Ascending aorta (tissue), 2 donors: ENCODE results near the gene DDR2. TPM values are rescaled to one million over a fixed set of nuclear protein-coding genes. Genes with fewer than 3 reads are reported as not detected.

Experiments used
- DNase-seq, 2 donors: peaks; one replicate each; pipeline ENCODE4 v3.0.0-alpha.2; 2019; ENCODE audit warnings: low spot score in 2 of 2
- H3K27ac ChIP-seq, 2 donors: fragments of 200-600 bp; sonication (generic); one replicate each; pipeline ENCODE4 v1.5.1; 2016 to 2017; ENCODE audit warnings: mild to moderate bottlenecking in 1 of 2
- H3K27me3 ChIP-seq: fragments of 200-600 bp; sonication (generic); one replicate; pipeline ENCODE4 v1.5.1; 2017
- H3K36me3 ChIP-seq, 2 donors: fragments of 200-600 bp; sonication (generic); one replicate each; pipeline ENCODE4 v1.5.1; 2016
- H3K4me1 ChIP-seq, 2 donors: fragments of 200-600 bp; sonication (generic); one replicate each; pipeline ENCODE4 v1.5.1; 2016 to 2017; ENCODE audit warnings: mild to moderate bottlenecking in 1 of 2
- H3K4me3 ChIP-seq, 2 donors: fragments of 200-600 bp; sonication (generic); one replicate each; pipeline ENCODE4 v1.5.1; 2016 to 2017; ENCODE audit warnings: mild to moderate bottlenecking in 1 of 2
- H3K9me3 ChIP-seq, 2 donors: fragments of 200-600 bp; sonication (generic); one replicate each; pipeline ENCODE4 v1.5.1; 2016
- intact Hi-C: fragments of 100-400 bp; cut with DNase I; formaldehyde crosslinking; loops from one replicate; pipeline ENCODE4 v1.15.1; 2023
- total RNA-seq: library from RNA; depleted of rRNA; stranded (reverse); fragments of >200 nt; gene quantifications from one replicate; pipeline ENCODE4 v1.1.0, GENCODE V29; 2016
- TF ChIP-seq, protein P1 (sequence below), 3 experiments: fragments of 200-600 bp in 2 of 3; fragments of 450-650 bp in 1 of 3; sonication (generic) in 2 of 3; IDR thresholded peaks; one replicate each; pipeline ENCODE4 v1.5.1; 2016 to 2019; ENCODE audit warnings: antibody characterized with exemption in 3 of 3, mild to moderate bottlenecking in 1 of 3, moderate library complexity in 1 of 3

Gene DDR2
- total RNA-seq, 1 donor from 2014 or later = 77.9 TPM

DNA sequence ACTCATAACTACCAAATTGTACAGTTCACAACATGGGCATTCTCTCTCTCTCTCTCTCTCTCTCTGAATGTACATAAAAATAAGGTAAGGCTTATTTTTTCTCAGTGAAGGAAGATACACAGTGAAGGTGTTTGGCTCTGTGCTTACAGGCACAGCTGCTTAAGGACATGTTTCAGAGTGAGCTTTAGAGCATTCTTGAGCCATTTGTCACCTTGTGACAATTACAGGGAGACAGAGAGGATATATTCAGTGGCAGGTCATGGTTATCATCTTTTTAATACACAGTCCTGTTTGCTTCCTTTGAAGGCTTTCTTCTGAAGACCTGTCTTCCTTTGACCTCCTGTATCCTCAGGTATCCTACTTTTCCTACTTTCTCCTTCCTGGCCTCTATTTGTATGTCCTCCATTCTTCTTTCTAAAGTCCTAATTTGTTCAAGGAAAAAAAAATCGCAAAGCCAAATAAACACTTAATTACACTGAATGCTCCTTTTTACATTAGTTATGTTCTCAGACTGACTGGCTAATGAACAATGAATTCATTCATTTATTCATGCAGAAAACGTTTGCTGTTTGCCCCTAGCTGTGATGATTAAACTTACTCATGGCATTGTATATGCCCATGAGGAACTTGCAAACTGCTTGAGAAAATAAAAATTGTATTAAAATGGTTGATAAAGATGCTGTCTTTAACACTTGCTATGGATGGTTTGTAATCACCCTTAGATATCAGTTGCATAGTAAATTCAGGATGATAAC lies 191.7 kb downstream of the DDR2 start:
- DNase-seq = no peak
- no peaks in the 10 kb centered on the region for H3K27me3 ChIP-seq
- TF ChIP-seq, protein P1, sequence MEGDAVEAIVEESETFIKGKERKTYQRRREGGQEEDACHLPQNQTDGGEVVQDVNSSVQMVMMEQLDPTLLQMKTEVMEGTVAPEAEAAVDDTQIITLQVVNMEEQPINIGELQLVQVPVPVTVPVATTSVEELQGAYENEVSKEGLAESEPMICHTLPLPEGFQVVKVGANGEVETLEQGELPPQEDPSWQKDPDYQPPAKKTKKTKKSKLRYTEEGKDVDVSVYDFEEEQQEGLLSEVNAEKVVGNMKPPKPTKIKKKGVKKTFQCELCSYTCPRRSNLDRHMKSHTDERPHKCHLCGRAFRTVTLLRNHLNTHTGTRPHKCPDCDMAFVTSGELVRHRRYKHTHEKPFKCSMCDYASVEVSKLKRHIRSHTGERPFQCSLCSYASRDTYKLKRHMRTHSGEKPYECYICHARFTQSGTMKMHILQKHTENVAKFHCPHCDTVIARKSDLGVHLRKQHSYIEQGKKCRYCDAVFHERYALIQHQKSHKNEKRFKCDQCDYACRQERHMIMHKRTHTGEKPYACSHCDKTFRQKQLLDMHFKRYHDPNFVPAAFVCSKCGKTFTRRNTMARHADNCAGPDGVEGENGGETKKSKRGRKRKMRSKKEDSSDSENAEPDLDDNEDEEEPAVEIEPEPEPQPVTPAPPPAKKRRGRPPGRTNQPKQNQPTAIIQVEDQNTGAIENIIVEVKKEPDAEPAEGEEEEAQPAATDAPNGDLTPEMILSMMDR (IDR thresholded peaks at IDR 0.05) = no peak
- H3K4me3 ChIP-seq = no peak overlapping the region
- no peaks in the 10 kb centered on the region for H3K9me3 ChIP-seq
- H3K4me1 ChIP-seq = no peaks in the 10 kb centered on the region
- intact Hi-C loops = no loop called here
- H3K27ac ChIP-seq = no peak overlapping the region
- no peaks in the 10 kb centered on the region for H3K36me3 ChIP-seq

DNA sequence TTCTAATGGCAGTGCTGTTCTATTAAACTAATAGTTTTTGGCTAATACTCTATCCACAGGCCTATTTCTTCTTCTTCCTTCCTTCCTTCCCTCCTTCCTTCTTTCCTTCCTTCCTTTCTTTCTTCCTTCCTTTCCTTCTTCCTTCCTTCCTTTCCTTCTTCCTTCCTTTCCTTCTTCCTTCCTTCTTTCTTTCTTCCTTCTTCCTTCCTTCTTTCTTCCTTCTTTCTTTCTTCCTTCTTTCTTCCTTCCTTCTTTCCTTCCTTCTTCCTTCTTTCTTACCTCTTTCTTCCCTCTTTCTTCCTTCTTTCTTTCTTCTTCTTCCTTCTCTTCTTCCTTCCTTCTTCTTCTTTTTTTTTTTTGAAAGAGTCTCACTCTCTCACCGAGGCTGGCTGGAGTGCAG lies 197.0 kb downstream of the DDR2 start:
- Histone ChIP-seq H3K4me1 (no peaks in the 10 kb centered on the region), H3K9me3 (no peaks in the 10 kb centered on the region), H3K27me3 (no peaks in the 10 kb centered on the region), H3K27ac (no peak overlapping the region), H3K4me3 (no peak overlapping the region), H3K36me3 (no peaks in the 10 kb centered on the region)
- TF ChIP-seq, protein P1 (IDR thresholded peaks at IDR 0.05) = no peak
- intact Hi-C loops = no loop called here
- DNase-seq = no peak

DNA sequence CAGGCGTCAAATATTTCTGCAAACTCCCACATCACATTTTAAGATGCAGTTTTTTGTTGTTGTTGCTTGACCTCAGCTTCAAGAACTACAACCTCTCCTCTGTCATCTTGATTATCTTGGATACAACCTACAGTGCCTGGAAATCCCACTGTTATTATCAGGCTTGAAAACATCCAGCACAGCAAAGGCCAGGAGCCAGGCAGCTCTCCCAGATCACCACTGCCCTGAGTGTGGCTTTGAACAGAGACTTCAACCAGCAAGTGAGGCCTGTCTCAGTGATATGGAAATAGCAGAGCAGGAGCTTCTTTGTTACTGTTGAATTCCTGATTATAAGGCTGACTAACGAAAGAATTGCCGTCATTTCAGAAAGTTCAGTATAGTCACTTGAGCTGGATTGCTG lies 200.2 kb downstream of the DDR2 start:
- Histone ChIP-seq H3K27me3 (no peaks in the 10 kb centered on the region), H3K9me3 (no peaks in the 10 kb centered on the region), H3K27ac (no peak overlapping the region), H3K4me3 (no peak overlapping the region), H3K36me3 (no peaks in the 10 kb centered on the region), H3K4me1 (no peaks in the 10 kb centered on the region)
- TF ChIP-seq, protein P1 (IDR thresholded peaks at IDR 0.05) = no peak
- DNase-seq = no peak
- intact Hi-C loops = no loop called here

DNA sequence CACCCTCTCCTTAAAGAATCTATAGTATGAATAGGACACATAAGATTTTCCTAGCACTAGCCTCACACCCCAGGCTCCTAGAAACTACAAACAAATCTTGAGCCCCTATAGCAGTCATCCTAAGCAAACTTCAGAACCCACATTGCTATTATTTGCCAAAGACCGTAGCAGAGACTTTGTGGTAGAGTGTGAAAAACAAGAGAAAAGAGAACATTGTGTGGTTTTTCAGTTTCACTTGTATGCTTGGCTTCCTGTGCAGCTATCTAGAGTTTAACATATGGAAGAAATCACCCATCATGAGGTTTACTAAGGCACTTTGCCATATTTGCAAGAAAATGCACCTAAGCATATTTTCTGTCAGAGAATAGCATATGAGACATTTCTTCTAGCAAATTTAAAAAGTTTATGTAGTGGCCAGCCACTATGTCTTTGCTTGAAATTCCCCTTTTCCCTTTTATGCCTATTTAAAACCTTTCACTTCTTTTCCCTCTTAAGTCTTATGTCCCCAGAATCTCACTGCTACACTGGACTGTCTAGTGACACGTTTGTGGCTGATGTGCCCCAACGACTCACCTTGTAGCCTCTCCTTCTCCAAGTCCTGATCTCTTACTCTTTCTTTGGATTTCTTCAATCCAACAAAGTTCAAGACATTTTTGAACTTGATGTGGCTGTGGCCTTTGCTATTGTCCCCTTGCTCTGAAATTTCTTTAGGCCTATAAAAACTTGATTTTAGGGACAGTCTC lies 203.1 kb downstream of the DDR2 start:
- intact Hi-C loops = no loop called here
- no peak overlapping the region for H3K27ac ChIP-seq
- no peaks in the 10 kb centered on the region for H3K4me1 ChIP-seq
- no peaks in the 10 kb centered on the region for H3K27me3 ChIP-seq
- no peak for DNase-seq
- TF ChIP-seq, protein P1 (IDR thresholded peaks at IDR 0.05) = no peak
- H3K4me3 ChIP-seq = no peak overlapping the region
- H3K9me3 ChIP-seq = peaks cover 0 to 4% of the 10 kb centered on the region in 2 donors
- no peaks in the 10 kb centered on the region for H3K36me3 ChIP-seq

Other genes starting within 250 kb of the DDR2 start
- not detected for gene SH2D1B, start 220.3 kb upstream of the DDR2 start, total RNA-seq
- gene UHMK1, start 134.6 kb upstream of the DDR2 start, total RNA-seq = 13.6 TPM
- 32.7 TPM for gene UAP1, start 70.7 kb upstream of the DDR2 start, total RNA-seq
- 6.6 TPM for gene HSD17B7, start 158.2 kb downstream of the DDR2 start, total RNA-seq
- 1.9 TPM for gene CCDC190, start 228.7 kb downstream of the DDR2 start, total RNA-seq